ENCODE measurements around the gene SH3GL1.

DNA sequence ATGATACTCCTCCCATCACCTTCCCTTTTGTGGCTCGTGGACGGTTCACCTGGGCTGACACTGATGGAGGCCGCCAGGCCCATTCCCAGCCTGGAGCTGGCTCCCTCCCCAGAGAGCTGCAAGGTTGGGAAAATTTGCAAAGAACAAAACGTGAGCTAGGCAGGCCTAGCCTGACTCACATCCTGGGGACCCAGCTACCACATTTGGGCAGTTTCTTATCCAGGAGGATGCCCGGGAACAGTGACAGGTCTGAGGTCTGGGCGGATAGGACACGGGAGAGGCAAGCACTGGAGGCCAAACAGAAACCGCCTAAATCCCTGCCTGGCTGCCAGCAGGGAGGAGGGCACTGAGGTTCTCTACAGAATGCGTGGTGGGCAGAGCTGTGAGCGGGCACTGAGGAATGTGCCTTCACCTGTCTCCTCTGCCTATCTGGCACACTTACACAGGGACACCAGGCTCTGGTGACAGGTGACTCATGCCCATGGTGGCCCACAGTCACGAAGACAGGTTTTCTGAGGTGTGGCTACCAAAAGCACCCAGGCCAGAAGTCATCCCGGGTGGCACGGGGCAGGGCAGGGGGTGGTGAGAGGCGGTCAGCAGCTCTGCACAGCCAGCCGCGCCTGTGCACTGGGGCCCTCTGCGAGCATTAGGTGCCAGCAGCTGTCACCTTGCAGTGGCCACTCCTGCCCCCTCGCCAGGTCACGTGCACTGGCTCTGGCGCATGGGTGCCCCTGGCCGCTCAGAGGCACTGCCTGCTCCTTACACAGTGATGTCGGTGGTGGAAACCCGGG is 23.2 kb downstream of the SH3GL1 start:
- no peak for TF ChIP-seq POLR2AphosphoS5 (IDR thresholded peaks at IDR 0.05; ENCODE audit: insufficient read depth in 1 of 2, low read depth in 1 of 2)
- TF ChIP-seq, protein P1, sequence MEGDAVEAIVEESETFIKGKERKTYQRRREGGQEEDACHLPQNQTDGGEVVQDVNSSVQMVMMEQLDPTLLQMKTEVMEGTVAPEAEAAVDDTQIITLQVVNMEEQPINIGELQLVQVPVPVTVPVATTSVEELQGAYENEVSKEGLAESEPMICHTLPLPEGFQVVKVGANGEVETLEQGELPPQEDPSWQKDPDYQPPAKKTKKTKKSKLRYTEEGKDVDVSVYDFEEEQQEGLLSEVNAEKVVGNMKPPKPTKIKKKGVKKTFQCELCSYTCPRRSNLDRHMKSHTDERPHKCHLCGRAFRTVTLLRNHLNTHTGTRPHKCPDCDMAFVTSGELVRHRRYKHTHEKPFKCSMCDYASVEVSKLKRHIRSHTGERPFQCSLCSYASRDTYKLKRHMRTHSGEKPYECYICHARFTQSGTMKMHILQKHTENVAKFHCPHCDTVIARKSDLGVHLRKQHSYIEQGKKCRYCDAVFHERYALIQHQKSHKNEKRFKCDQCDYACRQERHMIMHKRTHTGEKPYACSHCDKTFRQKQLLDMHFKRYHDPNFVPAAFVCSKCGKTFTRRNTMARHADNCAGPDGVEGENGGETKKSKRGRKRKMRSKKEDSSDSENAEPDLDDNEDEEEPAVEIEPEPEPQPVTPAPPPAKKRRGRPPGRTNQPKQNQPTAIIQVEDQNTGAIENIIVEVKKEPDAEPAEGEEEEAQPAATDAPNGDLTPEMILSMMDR (IDR thresholded peaks at IDR 0.05): no peak
- TF ChIP-seq POLR2A (IDR thresholded peaks at IDR 0.05): no peak
